H9 (cell line): ENCODE data around the gene VEZF1. TPM values are rescaled to one million over a fixed set of nuclear protein-coding genes. Genes with fewer than 3 reads are reported as not detected.

Experiments
- DNase-seq: peaks from one replicate; pipeline ENCODE4 v3.0.0-alpha.2; 2017
- H2AFZ ChIP-seq: one replicate; pipeline ENCODE4 v1.6.1; 2013; ENCODE audit warnings: mild to moderate bottlenecking, low read length, control low read depth, moderate library complexity
- H2AK5ac ChIP-seq: 2 replicates; pipeline ENCODE4 v1.6.1; 2013; ENCODE audit warnings: low read length, control low read depth, mixed read lengths; ENCODE audit not compliant: insufficient read length
- H2BK120ac ChIP-seq: one replicate; pipeline ENCODE4 v1.6.1; 2013; ENCODE audit warnings: low read depth, mild to moderate bottlenecking, low read length, control low read depth, inconsistent platforms; ENCODE audit not compliant: poor library complexity, severe bottlenecking
- H2BK12ac ChIP-seq: 2 replicates; pipeline ENCODE4 v1.6.1; 2013; ENCODE audit warnings: low read length, control low read depth, mixed read lengths, low read depth; ENCODE audit not compliant: insufficient read length
- H2BK15ac ChIP-seq: 2 replicates; pipeline ENCODE4 v1.6.1; 2013; ENCODE audit warnings: low read depth, low read length, control low read depth
- H2BK20ac ChIP-seq: one replicate; pipeline ENCODE4 v1.6.1; 2013; ENCODE audit warnings: low read depth, mild to moderate bottlenecking, low read length, control low read depth, inconsistent platforms; ENCODE audit not compliant: poor library complexity, severe bottlenecking
- H2BK5ac ChIP-seq: 2 replicates; pipeline ENCODE4 v1.6.1; 2013; ENCODE audit warnings: low read length, control low read depth, mixed read lengths; ENCODE audit not compliant: insufficient read length
- H3K14ac ChIP-seq: 2 replicates; pipeline ENCODE4 v1.6.1; 2013; ENCODE audit warnings: low read length, control low read depth; ENCODE audit not compliant: insufficient read depth
- H3K18ac ChIP-seq: 2 replicates; pipeline ENCODE4 v1.6.1; 2013; ENCODE audit warnings: low read depth, mild to moderate bottlenecking, mixed read lengths, low read length, control low read depth; ENCODE audit not compliant: insufficient read length
- H3K23ac ChIP-seq: 2 replicates; pipeline ENCODE4 v1.6.1; 2013; ENCODE audit warnings: low read length, control low read depth, mixed read lengths, low read depth; ENCODE audit not compliant: insufficient read length
- H3K23me2 ChIP-seq: 2 replicates; pipeline ENCODE4 v1.6.1; 2013; ENCODE audit warnings: low read depth, mild to moderate bottlenecking, mixed read lengths, low read length, control low read depth; ENCODE audit not compliant: insufficient read length, poor library complexity, severe bottlenecking
- H3K27ac ChIP-seq: 2 replicates; pipeline ENCODE4 v1.5.1; 2013; ENCODE audit warnings: low read length, control low read depth, mixed read lengths, low read depth; ENCODE audit not compliant: insufficient read length
- H3K27me3 ChIP-seq: 2 replicates; pipeline ENCODE4 v1.6.1; 2013; ENCODE audit warnings: low read length, control low read depth, inconsistent platforms; ENCODE audit not compliant: insufficient read depth
- H3K4ac ChIP-seq: 2 replicates; pipeline ENCODE4 v1.6.1; 2013; ENCODE audit warnings: low read depth, mild to moderate bottlenecking, control low read depth, inconsistent platforms, low read length, moderate library complexity
- H3K4me1 ChIP-seq: 2 replicates; pipeline ENCODE4 v1.6.1; 2013; ENCODE audit warnings: low read length, control low read depth, inconsistent platforms; ENCODE audit not compliant: insufficient read depth
- H3K4me2 ChIP-seq: 2 replicates; pipeline ENCODE4 v1.6.1; 2013; ENCODE audit warnings: low read length, control low read depth, mixed read lengths; ENCODE audit not compliant: insufficient read length, insufficient read depth
- H3K56ac ChIP-seq: 2 replicates; pipeline ENCODE4 v1.6.1; 2013; ENCODE audit warnings: low read depth, mild to moderate bottlenecking, mixed read lengths, low read length, control low read depth; ENCODE audit not compliant: insufficient read length
- H3K79me1 ChIP-seq: 2 replicates; pipeline ENCODE4 v1.6.1; 2013; ENCODE audit warnings: low read depth, mild to moderate bottlenecking, moderate library complexity, low read length, control low read depth, inconsistent platforms; ENCODE audit not compliant: insufficient read depth, poor library complexity, severe bottlenecking
- H3K79me2 ChIP-seq: 2 replicates; pipeline ENCODE4 v1.6.1; 2013; ENCODE audit warnings: low read length, control low read depth, inconsistent platforms; ENCODE audit not compliant: insufficient read depth
- H3K9ac ChIP-seq: 2 replicates; pipeline ENCODE4 v1.6.1; 2013; ENCODE audit warnings: low read length, control low read depth, mixed read lengths; ENCODE audit not compliant: insufficient read length; ENCODE audit errors: extremely low read depth
- H3K9me3 ChIP-seq: one replicate; pipeline ENCODE4 v1.6.1; 2013; ENCODE audit warnings: low read depth, low read length, inconsistent platforms; ENCODE audit not compliant: control insufficient read depth
- H3T11ph ChIP-seq: one replicate; pipeline ENCODE4 v1.6.1; 2013; ENCODE audit warnings: mild to moderate bottlenecking, low read length, control low read depth, inconsistent platforms
- H4K20me1 ChIP-seq: one replicate; pipeline ENCODE4 v1.6.1; 2013; ENCODE audit not compliant: control insufficient read depth, insufficient read length, insufficient read depth
- H4K5ac ChIP-seq: 2 replicates; pipeline ENCODE4 v1.6.1; 2013; ENCODE audit warnings: low read depth, mild to moderate bottlenecking, mixed read lengths, low read length, control low read depth; ENCODE audit not compliant: insufficient read length
- H4K8ac ChIP-seq: replicated peaks from 2 replicates; pipeline ENCODE4 v1.6.1; 2013; ENCODE audit warnings: low read length, control low read depth, mixed read lengths, low read depth; ENCODE audit not compliant: insufficient read length
- H4K91ac ChIP-seq: 2 replicates; pipeline ENCODE4 v1.6.1; 2013; ENCODE audit warnings: low read depth, mild to moderate bottlenecking, moderate library complexity, mixed read lengths, low read length, control low read depth; ENCODE audit not compliant: insufficient read length
- H3K27ac Mint-ChIP-seq, 3 experiments: 2 replicates in 2 of 3; 3 replicates in 1 of 3; pipeline ENCODE4 v1.8.0; 2020 to 2021; ENCODE audit warnings: mixed read lengths in 3 of 3, mild to moderate bottlenecking in 1 of 3, moderate library complexity in 1 of 3
- H3K27me3 Mint-ChIP-seq: 2 replicates; pipeline ENCODE4 v1.8.0; 2021; ENCODE audit warnings: low read depth, mild to moderate bottlenecking, moderate library complexity, mixed read lengths
- H3K36me3 Mint-ChIP-seq, 3 experiments: 2 replicates in 2 of 3; 3 replicates in 1 of 3; pipeline ENCODE4 v1.8.0; 2020 to 2021; ENCODE audit warnings: low read depth in 3 of 3, mixed read lengths in 3 of 3; ENCODE audit not compliant: insufficient read depth in 1 of 3
- H3K4me1 Mint-ChIP-seq, 2 experiments: 2 replicates each; pipeline ENCODE4 v1.8.0; 2020; ENCODE audit warnings: mixed read lengths in 2 of 2
- H3K4me3 Mint-ChIP-seq, 2 experiments: 2 replicates in 1 of 2; 3 replicates in 1 of 2; pipeline ENCODE4 v1.8.0; 2020 to 2021; ENCODE audit warnings: mild to moderate bottlenecking in 2 of 2, mixed read lengths in 2 of 2, moderate library complexity in 1 of 2
- H3K9me3 Mint-ChIP-seq, 2 experiments: 2 replicates in 1 of 2; 3 replicates in 1 of 2; pipeline ENCODE4 v1.8.0; 2020; ENCODE audit warnings: mild to moderate bottlenecking in 2 of 2, mixed read lengths in 2 of 2, moderate library complexity in 1 of 2
- WGBS: extraction: QIAGEN DNeasy Blood & Tissue Kit; methylation state at CpG from one replicate; pipeline ENCODE4 v1.1.7; 2013; ENCODE audit warnings: missing lambda C conversion rate, low lambda C conversion rate, mixed read lengths; ENCODE audit not compliant: insufficient read length; ENCODE audit errors: extremely low coverage; 5-methylcytosine and 5-hydroxymethylcytosine counted together
- total RNA-seq: library from RNA; stranded (reverse); gene quantifications from 2 replicates; pipeline ENCODE4 v1.2.1, GENCODE V29; 2021
- TF ChIP-seq, protein P1 (sequence below): fragments of 200-600 bp; sonication (generic); conservative IDR thresholded peaks from 3 replicates; pipeline ENCODE4 v1.8.0; 2021; ENCODE audit warnings: antibody characterized with exemption, mild to moderate bottlenecking

Gene VEZF1
- total RNA-seq, 1 experiment from 2014 or later, result 58.1 TPM

- H3K36me3 Mint-ChIP-seq, result peaks cover 19 to 24% (median 23%) of the 10 kb centered on the region in 3 experiments
- Histone ChIP-seq H2BK15ac (no peak overlapping the region), H3K18ac (no peak overlapping the region), H3K4ac (no peak overlapping the region), H3K79me2 (peaks cover 14% of the 10 kb centered on the region), H3K27me3 (no peaks in the 10 kb centered on the region), H4K8ac (no peak overlapping the region), H3K14ac (no peak overlapping the region), H3K79me1 (no peaks in the 10 kb centered on the region), H2BK120ac (no peak overlapping the region), H3K9ac (no peak overlapping the region), H3K56ac (no peak overlapping the region), H2BK5ac (no peak overlapping the region), H2BK12ac (no peak overlapping the region), H3T11ph (no peak overlapping the region), H3K4me2 (no peak overlapping the region), H3K4me1 (peaks cover 2% of the 10 kb centered on the region; the same call in 1 of the 2 replicates), H2AFZ (no peak overlapping the region), H2BK20ac (no peak overlapping the region), H4K5ac (no peak overlapping the region), H4K91ac (no peak overlapping the region), H3K27ac (no peak overlapping the region), H3K9me3 (no peaks in the 10 kb centered on the region), H3K23ac (no peak overlapping the region), H2AK5ac (no peak overlapping the region), H3K23me2 (peaks cover 9% of the 10 kb centered on the region), H4K20me1 (no peaks in the 10 kb centered on the region)
- no peak overlapping the region; a peak in 1 of 5 replicates for H3K4me3 Mint-ChIP-seq
- WGBS, result no CpG with 5 or more reads among the region's 10 CpGs
- H3K27ac Mint-ChIP-seq, result no peak overlapping the region
- peaks cover 9 to 17% of the 10 kb centered on the region in 2 experiments; a peak in 3 of 4 replicates for H3K4me1 Mint-ChIP-seq
- no peak for DNase-seq
- H3K9me3 Mint-ChIP-seq, result peaks cover 3 to 9% of the 10 kb centered on the region in 2 experiments; a peak in 2 of 5 replicates
- TF ChIP-seq, protein P1, sequence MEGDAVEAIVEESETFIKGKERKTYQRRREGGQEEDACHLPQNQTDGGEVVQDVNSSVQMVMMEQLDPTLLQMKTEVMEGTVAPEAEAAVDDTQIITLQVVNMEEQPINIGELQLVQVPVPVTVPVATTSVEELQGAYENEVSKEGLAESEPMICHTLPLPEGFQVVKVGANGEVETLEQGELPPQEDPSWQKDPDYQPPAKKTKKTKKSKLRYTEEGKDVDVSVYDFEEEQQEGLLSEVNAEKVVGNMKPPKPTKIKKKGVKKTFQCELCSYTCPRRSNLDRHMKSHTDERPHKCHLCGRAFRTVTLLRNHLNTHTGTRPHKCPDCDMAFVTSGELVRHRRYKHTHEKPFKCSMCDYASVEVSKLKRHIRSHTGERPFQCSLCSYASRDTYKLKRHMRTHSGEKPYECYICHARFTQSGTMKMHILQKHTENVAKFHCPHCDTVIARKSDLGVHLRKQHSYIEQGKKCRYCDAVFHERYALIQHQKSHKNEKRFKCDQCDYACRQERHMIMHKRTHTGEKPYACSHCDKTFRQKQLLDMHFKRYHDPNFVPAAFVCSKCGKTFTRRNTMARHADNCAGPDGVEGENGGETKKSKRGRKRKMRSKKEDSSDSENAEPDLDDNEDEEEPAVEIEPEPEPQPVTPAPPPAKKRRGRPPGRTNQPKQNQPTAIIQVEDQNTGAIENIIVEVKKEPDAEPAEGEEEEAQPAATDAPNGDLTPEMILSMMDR, result no peak
- peaks cover 3% of the 10 kb centered on the region; the same call in 1 of the 2 replicates for H3K27me3 Mint-ChIP-seq
These were observed 22.2 kb upstream of the VEZF1 start for GRCh38 chr17:58010067-58010799.
